ENCODE data around the gene PDE11A.

PDE11A gene

GRCh38 chr2:177730792-177731191, 341.8 kb downstream of the PDE11A start:
- no peak for DNase-seq (ENCODE audit: extremely low read depth in 1 of 2, low read depth in 1 of 2)

- no peak for DNase-seq (ENCODE audit: extremely low read depth in 1 of 2, low read depth in 1 of 2)
Measured at GRCh38 chr2:177730363-177730762, 342.2 kb downstream of the PDE11A start.

- no peak for DNase-seq (ENCODE audit: extremely low read depth in 1 of 2, low read depth in 1 of 2)
Measured at GRCh38 chr2:177728920-177729319, 343.7 kb downstream of the PDE11A start.

- DNase-seq (ENCODE audit: extremely low read depth in 1 of 2, low read depth in 1 of 2), result no peak
Measured at GRCh38 chr2:177728399-177728765, 344.2 kb downstream of the PDE11A start.

GRCh38 chr2:177727577-177728398, 344.8 kb downstream of the PDE11A start:
- no peak for DNase-seq (ENCODE audit: extremely low read depth in 1 of 2, low read depth in 1 of 2)

- no peak for DNase-seq (ENCODE audit: extremely low read depth in 1 of 2, low read depth in 1 of 2)
Measured at GRCh38 chr2:177726931-177727348, 345.6 kb downstream of the PDE11A start.

- peak in 1 of 2 donors; percentile 5 for DNase-seq (ENCODE audit: extremely low read depth in 1 of 2, low read depth in 1 of 2)
Measured at GRCh38 chr2:177724398-177725287, 347.9 kb downstream of the PDE11A start.

GRCh38 chr2:177723235-177723634, 349.3 kb downstream of the PDE11A start:
- no peak for DNase-seq (ENCODE audit: extremely low read depth in 1 of 2, low read depth in 1 of 2)

- DNase-seq (ENCODE audit: extremely low read depth in 1 of 2, low read depth in 1 of 2), result no peak
Measured at GRCh38 chr2:177721818-177722567, 350.6 kb downstream of the PDE11A start.

GRCh38 chr2:177721087-177721486, 351.5 kb downstream of the PDE11A start:
- DNase-seq (ENCODE audit: extremely low read depth in 1 of 2, low read depth in 1 of 2), result no peak

- no peak for DNase-seq (ENCODE audit: extremely low read depth in 1 of 2, low read depth in 1 of 2)
Measured at GRCh38 chr2:177717831-177718618, 354.6 kb downstream of the PDE11A start.

- no peak for DNase-seq (ENCODE audit: extremely low read depth in 1 of 2, low read depth in 1 of 2)
Measured at GRCh38 chr2:177716484-177716883, 356.1 kb downstream of the PDE11A start.

- no peak for DNase-seq (ENCODE audit: extremely low read depth in 1 of 2, low read depth in 1 of 2)
Measured at GRCh38 chr2:177715771-177716170, 356.8 kb downstream of the PDE11A start.

- DNase-seq (ENCODE audit: extremely low read depth in 1 of 2, low read depth in 1 of 2), result no peak
Measured at GRCh38 chr2:177714704-177715103, 357.9 kb downstream of the PDE11A start.

GRCh38 chr2:177712462-177712861, 360.1 kb downstream of the PDE11A start:
- no peak for DNase-seq (ENCODE audit: extremely low read depth in 1 of 2, low read depth in 1 of 2)

- DNase-seq (ENCODE audit: extremely low read depth in 1 of 2, low read depth in 1 of 2), result no peak
Measured at GRCh38 chr2:177711483-177712265, 360.9 kb downstream of the PDE11A start.

- no peak for DNase-seq (ENCODE audit: extremely low read depth in 1 of 2, low read depth in 1 of 2)
Measured at GRCh38 chr2:177710889-177711288, 361.7 kb downstream of the PDE11A start.

GRCh38 chr2:177709986-177710401, 362.6 kb downstream of the PDE11A start:
- DNase-seq (ENCODE audit: extremely low read depth in 1 of 2, low read depth in 1 of 2), result no peak

GRCh38 chr2:177708660-177709444, 363.7 kb downstream of the PDE11A start:
- DNase-seq (ENCODE audit: extremely low read depth in 1 of 2, low read depth in 1 of 2), result no peak

Measured in stimulated activated CD8-positive, alpha-beta memory T cell treated with anti-CD3 and anti-CD28 coated beads, Interleukin-7, amount 100 ng/mL, for 48 hours (primary cell).